CD14-positive monocyte (primary cell): Measurements from ENCODE around the gene TP53TG5. TPM values are rescaled to one million over a fixed set of nuclear protein-coding genes. Genes with fewer than 3 reads are reported as not detected.
A peak's percentile ranks its signal among the peaks of the same experiment; 100 is the strongest.

Experiments
- DNase-seq, 3 donors: peaks; one replicate each; pipeline ENCODE4 v3.0.0-alpha.2; 2011 to 2022
- H2AFZ ChIP-seq: 2 replicates; pipeline ENCODE4 v1.6.0; 2012; ENCODE audit warnings: mild to moderate bottlenecking, low read depth, low read length, inconsistent platforms; ENCODE audit not compliant: insufficient read depth, poor library complexity, severe bottlenecking
- H3K27ac ChIP-seq, 2 donors: 1 replicate in 1 of 2; 2 replicates in 1 of 2; pipeline ENCODE4 v1.5.1; 2012 to 2013; ENCODE audit warnings: low read length in 2 of 2, control low read depth in 1 of 2, inconsistent platforms in 1 of 2, low read depth in 1 of 2, mild to moderate bottlenecking in 1 of 2
- H3K27me3 ChIP-seq, 2 donors: one replicate each; pipeline versions ENCODE4 v1.6.0 to v1.6.1; 2011 to 2013; ENCODE audit warnings: low read length in 2 of 2; ENCODE audit not compliant: control insufficient read depth in 2 of 2, insufficient read depth in 2 of 2
- H3K36me3 ChIP-seq, 2 donors: replicated peaks in 1 of 2; 1 replicate in 1 of 2; 2 replicates in 1 of 2; pipeline versions ENCODE4 v1.5.1 to v1.6.1; 2012 to 2013; ENCODE audit warnings: low read length in 2 of 2, control low read depth in 1 of 2, inconsistent platforms in 1 of 2, mild to moderate bottlenecking in 1 of 2; ENCODE audit not compliant: insufficient read depth in 2 of 2, control insufficient read depth in 1 of 2
- H3K4me1 ChIP-seq, 2 donors: 1 replicate in 1 of 2; 2 replicates in 1 of 2; pipeline versions ENCODE4 v1.5.1 to v1.6.1; 2012 to 2013; ENCODE audit warnings: low read length in 2 of 2, control low read depth in 1 of 2, inconsistent platforms in 1 of 2, mild to moderate bottlenecking in 1 of 2, moderate library complexity in 1 of 2; ENCODE audit not compliant: insufficient read depth in 2 of 2, control insufficient read depth in 1 of 2
- H3K4me2 ChIP-seq: replicated peaks from 2 replicates; pipeline ENCODE3; 2012; ENCODE audit warnings: low read length, moderate library complexity, mild to moderate bottlenecking; ENCODE audit not compliant: poor library complexity, severe bottlenecking; ENCODE audit errors: extremely low read depth
- H3K4me3 ChIP-seq, 3 experiments: fragments of 200-600 bp in 1 of 3; sonication (generic) in 1 of 3; replicated peaks in 1 of 3; 1 replicate in 2 of 3; 2 replicates in 1 of 3; pipeline ENCODE4 v1.5.1; 2011 to 2013; ENCODE audit warnings: low read length in 3 of 3, mild to moderate bottlenecking in 3 of 3, control low read depth in 2 of 3, low read depth in 2 of 3, inconsistent platforms in 1 of 3, moderate library complexity in 1 of 3
- H3K79me2 ChIP-seq: 2 replicates; pipeline ENCODE4 v1.6.0; 2012; ENCODE audit warnings: mild to moderate bottlenecking, control low read depth, inconsistent platforms, low read length, moderate library complexity; ENCODE audit not compliant: insufficient read depth
- H3K9ac ChIP-seq: 2 replicates; pipeline ENCODE4 v1.6.0; 2017; ENCODE audit warnings: low read length, mild to moderate bottlenecking; ENCODE audit not compliant: insufficient read depth, poor library complexity, severe bottlenecking
- H3K9me3 ChIP-seq, 2 donors: replicated peaks in 1 of 2; 1 replicate in 1 of 2; 2 replicates in 1 of 2; pipeline versions ENCODE4 v1.5.1 to v1.6.1; 2012 to 2013; ENCODE audit warnings: low read length in 2 of 2, control low read depth in 1 of 2; ENCODE audit not compliant: control insufficient read depth in 1 of 2, insufficient read depth in 1 of 2
- H4K20me1 ChIP-seq: 2 replicates; pipeline ENCODE4 v1.6.0; 2012; ENCODE audit warnings: mild to moderate bottlenecking, low read length, control low read depth, moderate library complexity; ENCODE audit not compliant: insufficient read depth
- H3K27ac Mint-ChIP-seq, 7 donors: one replicate each; pipeline ENCODE4 v1.8.0; 2020; ENCODE audit warnings: mild to moderate bottlenecking in 7 of 7, mixed read lengths in 7 of 7, moderate library complexity in 6 of 7, inconsistent platforms in 2 of 7
- H3K27me3 Mint-ChIP-seq, 3 donors: one replicate each; pipeline ENCODE4 v1.8.0; 2021 to 2022; ENCODE audit warnings: low read depth in 3 of 3, mild to moderate bottlenecking in 3 of 3, mixed read lengths in 3 of 3, moderate library complexity in 3 of 3, inconsistent platforms in 1 of 3
- H3K36me3 Mint-ChIP-seq, 2 donors: one replicate each; pipeline ENCODE4 v1.8.0; 2020; ENCODE audit warnings: mixed read lengths in 2 of 2, inconsistent platforms in 1 of 2, mild to moderate bottlenecking in 1 of 2
- H3K4me1 Mint-ChIP-seq: one replicate; pipeline ENCODE4 v1.8.0; 2020; ENCODE audit warnings: mild to moderate bottlenecking, mixed read lengths
- H3K4me3 Mint-ChIP-seq, 2 donors: one replicate each; pipeline ENCODE4 v1.8.0; 2020; ENCODE audit warnings: mild to moderate bottlenecking in 2 of 2, mixed read lengths in 2 of 2, moderate library complexity in 1 of 2
- H3K9me3 Mint-ChIP-seq, 7 donors: one replicate each; pipeline ENCODE4 v1.8.0; 2020 to 2022; ENCODE audit warnings: mixed read lengths in 7 of 7, mild to moderate bottlenecking in 6 of 7, moderate library complexity in 6 of 7, inconsistent platforms in 2 of 7
- WGBS: methylation state at CpG from one replicate; pipeline ENCODE4 v1.1.5; 2013; ENCODE audit warnings: missing lambda C conversion rate; ENCODE audit not compliant: insufficient coverage; 5-methylcytosine and 5-hydroxymethylcytosine counted together
- intact Hi-C, 2 donors: fragments of 100-400 bp; cut with micrococcal nuclease; formaldehyde crosslinking; loops; one replicate each; pipeline versions ENCODE4 v1.15.0 to v1.15.1; 2023
- polyA plus RNA-seq, 3 donors: library from polyadenylated mRNA; depleted of rRNA in 1 of 3; unstranded in 2 of 3; stranded (reverse) in 1 of 3; fragments of 300-500 nt in 2 of 3; fragments of >200 nt in 1 of 3; fragmentation: Illumina TruSeq in 2 of 3; gene quantifications; 1 replicate in 2 of 3; 2 replicates in 1 of 3; pipeline ENCODE4 v1.2.3, GENCODE V29; 2012 to 2021
- TF ChIP-seq, protein P1 (sequence below): fragments of 200-600 bp; IDR thresholded peaks from one replicate; pipeline ENCODE4 v1.8.0; 2022; ENCODE audit warnings: antibody characterized with exemption, mild to moderate bottlenecking

The TP53TG5 gene
- polyA plus RNA-seq, 3 donors, result 0.11 TPM; not detected in 2

GRCh38 chr20:45427236-45428149 is 49.4 kb upstream of the TP53TG5 start:
- Histone ChIP-seq H3K36me3 (peaks cover 40 to 66% of the 10 kb centered on the region in 2 donors), H3K9ac (no peak overlapping the region), H4K20me1 (no peaks in the 10 kb centered on the region), H3K27ac (no peak overlapping the region), H3K9me3 (no peaks in the 10 kb centered on the region), H3K27me3 (no peaks in the 10 kb centered on the region), H3K4me3 (no peak overlapping the region), H3K79me2 (no peaks in the 10 kb centered on the region), H3K4me1 (peaks cover 3 to 6% of the 10 kb centered on the region in 2 donors), H3K4me2 (no peak overlapping the region), H2AFZ (no peak overlapping the region)
- H3K36me3 Mint-ChIP-seq, result peaks cover 55 to 56% of the 10 kb centered on the region in 2 donors
- peaks cover 0 to 2% (median 0%) of the 10 kb centered on the region in 3 donors for H3K27me3 Mint-ChIP-seq
- intact Hi-C loops, result no loop called here
- H3K4me1 Mint-ChIP-seq, result peaks cover 7% of the 10 kb centered on the region
- TF ChIP-seq, protein P1, sequence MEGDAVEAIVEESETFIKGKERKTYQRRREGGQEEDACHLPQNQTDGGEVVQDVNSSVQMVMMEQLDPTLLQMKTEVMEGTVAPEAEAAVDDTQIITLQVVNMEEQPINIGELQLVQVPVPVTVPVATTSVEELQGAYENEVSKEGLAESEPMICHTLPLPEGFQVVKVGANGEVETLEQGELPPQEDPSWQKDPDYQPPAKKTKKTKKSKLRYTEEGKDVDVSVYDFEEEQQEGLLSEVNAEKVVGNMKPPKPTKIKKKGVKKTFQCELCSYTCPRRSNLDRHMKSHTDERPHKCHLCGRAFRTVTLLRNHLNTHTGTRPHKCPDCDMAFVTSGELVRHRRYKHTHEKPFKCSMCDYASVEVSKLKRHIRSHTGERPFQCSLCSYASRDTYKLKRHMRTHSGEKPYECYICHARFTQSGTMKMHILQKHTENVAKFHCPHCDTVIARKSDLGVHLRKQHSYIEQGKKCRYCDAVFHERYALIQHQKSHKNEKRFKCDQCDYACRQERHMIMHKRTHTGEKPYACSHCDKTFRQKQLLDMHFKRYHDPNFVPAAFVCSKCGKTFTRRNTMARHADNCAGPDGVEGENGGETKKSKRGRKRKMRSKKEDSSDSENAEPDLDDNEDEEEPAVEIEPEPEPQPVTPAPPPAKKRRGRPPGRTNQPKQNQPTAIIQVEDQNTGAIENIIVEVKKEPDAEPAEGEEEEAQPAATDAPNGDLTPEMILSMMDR, result no peak
- WGBS, result 96% methylated on average over 9 of the region's 14 CpGs
- H3K27ac Mint-ChIP-seq, result no peak overlapping the region
- no peak for DNase-seq
- no peak overlapping the region for H3K4me3 Mint-ChIP-seq
- no peaks in the 10 kb centered on the region for H3K9me3 Mint-ChIP-seq

DNA sequence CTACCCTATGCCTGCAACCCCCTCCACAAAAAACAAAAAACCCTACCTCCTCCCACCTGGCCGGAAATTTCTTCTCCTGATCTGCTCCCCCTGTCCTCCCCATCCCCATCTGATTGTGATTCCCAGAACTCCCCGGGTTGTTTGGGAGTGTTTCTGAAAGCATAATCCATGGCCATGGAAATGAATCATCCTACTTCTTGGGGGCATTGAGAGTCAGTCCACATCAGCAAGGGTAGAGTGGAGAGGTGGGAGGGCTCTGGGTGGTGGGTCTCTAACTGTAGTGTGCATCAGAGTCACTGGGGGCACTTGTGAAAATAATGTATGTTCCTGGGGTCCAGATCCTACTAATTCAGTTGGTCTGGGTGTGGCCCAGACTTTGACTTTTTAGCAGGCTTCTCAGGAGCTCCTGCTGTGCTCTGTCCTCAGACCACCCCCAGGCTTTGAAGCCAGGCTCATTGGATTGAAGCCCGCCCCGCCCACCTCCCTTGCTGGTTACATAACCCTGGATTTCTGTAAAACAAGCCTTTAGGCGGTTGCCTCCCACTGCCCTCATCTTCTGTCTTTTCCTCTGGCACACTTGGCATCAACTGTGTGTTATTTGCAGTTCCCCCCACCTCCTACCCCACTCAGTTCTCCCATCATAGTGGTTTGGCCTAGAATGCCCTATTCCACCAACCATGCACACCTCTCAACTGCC is 48.3 kb upstream of the TP53TG5 start:
- H3K36me3 Mint-ChIP-seq, result peaks cover 60 to 65% of the 10 kb centered on the region in 2 donors
- Histone ChIP-seq H4K20me1 (no peaks in the 10 kb centered on the region), H3K27me3 (no peaks in the 10 kb centered on the region), H3K79me2 (no peaks in the 10 kb centered on the region), H3K4me1 (no peaks in the 10 kb centered on the region), H3K9me3 (no peaks in the 10 kb centered on the region), H3K9ac (no peak overlapping the region), H3K27ac (no peak overlapping the region), H2AFZ (no peak overlapping the region), H3K4me3 (no peak overlapping the region), H3K36me3 (peaks cover 51 to 73% of the 10 kb centered on the region in 2 donors), H3K4me2 (no peak overlapping the region)
- WGBS, result 77% methylated on average over 3 of the region's 5 CpGs
- TF ChIP-seq, protein P1, result no peak
- intact Hi-C loops, result no loop called here
- H3K27ac Mint-ChIP-seq, result peak overlapping the region in 1 of 7 donors; percentile 61
- no peaks in the 10 kb centered on the region for H3K4me1 Mint-ChIP-seq
- DNase-seq, result no peak
- no peak overlapping the region for H3K4me3 Mint-ChIP-seq
- peaks cover 0 to 2% (median 0%) of the 10 kb centered on the region in 3 donors for H3K27me3 Mint-ChIP-seq
- H3K9me3 Mint-ChIP-seq, result no peaks in the 10 kb centered on the region
